ENCODE results near the gene VSIR. TPM values are rescaled to one million over a fixed set of nuclear protein-coding genes. Genes with fewer than 3 reads are reported as not detected.

VSIR gene
- polyA plus RNA-seq, 1 of the 3 experiments (the other 2 are of a cell fraction): 11.3 TPM

- H3K4me1 ChIP-seq (ENCODE audit: control insufficient read depth in 1 of 2, insufficient read depth in 2 of 2, low read depth in 1 of 2, low read length in 1 of 2): peaks cover 0 to 33% of the 10 kb centered on the region in 2 experiments; a peak in 1 of 4 replicates
- H3F3A ChIP-seq (replicated peaks; ENCODE audit: insufficient read depth): no peaks in the 10 kb centered on the region
- no peak overlapping the region for H3K4me2 ChIP-seq
- H2AFZ ChIP-seq (ENCODE audit: low read depth): no peak overlapping the region
- no peaks in the 10 kb centered on the region for H3K79me2 ChIP-seq (ENCODE audit: insufficient read depth)
- H3K27ac ChIP-seq (ENCODE audit: low read depth in 2 of 2, low read length in 1 of 2): no peak overlapping the region
- 75% methylated on average over 2 of the region's 4 CpGs for WGBS (ENCODE audit: low lambda C conversion rate)
- POLR2A ChIA-PET: interaction anchor here (0.6 kb wide), 1 partner anchor 444 kb away, joined by 3 read pairs; no protein-coding TSS in a partner anchor
- H3K36me3 ChIP-seq (replicated peaks in 1 of 2; ENCODE audit: control insufficient read depth in 1 of 2, insufficient read depth in 2 of 2, low read length in 1 of 2): no peaks in the 10 kb centered on the region
- H3K9me3 ChIP-seq: no peaks in the 10 kb centered on the region
- CTCF ChIA-PET: interaction anchor here (1.1 to 1.4 kb wide), 2 partner anchors 24 to 85 kb away, joined by 3 to 8 read pairs; partner anchors contain the start of gene VSIR
- H3K27me3 ChIP-seq (ENCODE audit: insufficient read depth): no peaks in the 10 kb centered on the region
- no peaks in the 10 kb centered on the region for H3K9me2 ChIP-seq
- TF ChIP-seq EZH2phosphoT487 (IDR thresholded peaks at IDR 0.05; ENCODE audit: borderline replicate concordance, low read depth): no peak
- TF ChIP-seq TAF1 (IDR thresholded peaks at IDR 0.05; ENCODE audit: borderline replicate concordance, low read depth, low read length): no peak
- TF ChIP-seq REST (IDR thresholded peaks at IDR 0.05; ENCODE audit: low read depth, low read length): no peak
- TF ChIP-seq NFIC (IDR thresholded peaks at IDR 0.05; ENCODE audit: borderline replicate concordance): no peak
- no peak for TF ChIP-seq IRF3 (IDR thresholded peaks at IDR 0.05; ENCODE audit: low read depth, low read length)
- no peak for TF ChIP-seq SIN3A (IDR thresholded peaks at IDR 0.05; ENCODE audit: borderline replicate concordance, low read depth, low read length)
- TF ChIP-seq FOXM1 (IDR thresholded peaks at IDR 0.05; ENCODE audit: low read depth): no peak
- TF ChIP-seq GABPA (IDR thresholded peaks at IDR 0.05; ENCODE audit: low read depth): no peak
- TF ChIP-seq MEF2A (IDR thresholded peaks at IDR 0.05; ENCODE audit: borderline replicate concordance, low read depth): no peak
- no peak for TF ChIP-seq RXRA (IDR thresholded peaks at IDR 0.05; ENCODE audit: borderline replicate concordance, low read depth)
- no peak for TF ChIP-seq USF1 (IDR thresholded peaks at IDR 0.05; ENCODE audit: borderline replicate concordance, low read depth)
- no peak for TF ChIP-seq POLR2AphosphoS5 (IDR thresholded peaks at IDR 0.05; ENCODE audit: low read depth, low read length)
- TF ChIP-seq ZBTB33 (IDR thresholded peaks at IDR 0.05; ENCODE audit: borderline replicate concordance, low read depth): no peak
- no peak for TF ChIP-seq FOXJ3 (CRISPR knock-in tag; IDR thresholded peaks at IDR 0.05)
- no peak for TF ChIP-seq MXI1 (IDR thresholded peaks at IDR 0.05; ENCODE audit: low read depth, low read length)
- TF ChIP-seq GATA2 (CRISPR knock-in tag; IDR thresholded peaks at IDR 0.05): no peak
- no peak for TF ChIP-seq CTCF (IDR thresholded peaks at IDR 0.05)
- H3K9ac ChIP-seq: no peak overlapping the region
- no peak overlapping the region for H3K4me3 ChIP-seq (ENCODE audit: low read depth in 2 of 2, low read length in 1 of 2)
- DNase-seq: no peak
- H4K20me1 ChIP-seq (ENCODE audit: insufficient read depth): no peaks in the 10 kb centered on the region
Measured at GRCh38 chr10:71749396-71749795, 23.9 kb downstream of the VSIR start.
